ENCODE results near the gene EVI5L. TPM values are rescaled to one million over a fixed set of nuclear protein-coding genes. Genes with fewer than 3 reads are reported as not detected.
"Not testable (repeated sequence)": the region's sequence is repeated elsewhere in the genome, so short reads cannot be mapped to it uniquely, and the experiment has no call there.

EVI5L gene
- polyA plus RNA-seq, 1 donor from 2014 or later = 50.6 TPM

GRCh38 chr19:7857727-7858108, 27.7 kb downstream of the EVI5L start:
- H3K9ac ChIP-seq (ENCODE audit: low read length) = peak overlapping the region; percentile 36
- H3K4me3 ChIP-seq (ENCODE audit: low read length) = peak overlapping the region; percentile 18
- H3K4me2 ChIP-seq (ENCODE audit: low read length) = no peak overlapping the region
- H3K27me3 ChIP-seq (ENCODE audit: insufficient read depth, low read depth, low read length) = no peaks in the 10 kb centered on the region
- no peak for TF ChIP-seq TAF1 (IDR thresholded peaks at IDR 0.05; ENCODE audit: low read depth)
- TF ChIP-seq EP300 (conservative IDR thresholded peaks at IDR 0.05; ENCODE audit: poor library complexity, severe bottlenecking) = no peak
- TF ChIP-seq RAD21 (conservative IDR thresholded peaks at IDR 0.05) = no peak
- no peak for TF ChIP-seq POLR2AphosphoS5 (IDR thresholded peaks at IDR 0.05)
- TF ChIP-seq, protein P1, sequence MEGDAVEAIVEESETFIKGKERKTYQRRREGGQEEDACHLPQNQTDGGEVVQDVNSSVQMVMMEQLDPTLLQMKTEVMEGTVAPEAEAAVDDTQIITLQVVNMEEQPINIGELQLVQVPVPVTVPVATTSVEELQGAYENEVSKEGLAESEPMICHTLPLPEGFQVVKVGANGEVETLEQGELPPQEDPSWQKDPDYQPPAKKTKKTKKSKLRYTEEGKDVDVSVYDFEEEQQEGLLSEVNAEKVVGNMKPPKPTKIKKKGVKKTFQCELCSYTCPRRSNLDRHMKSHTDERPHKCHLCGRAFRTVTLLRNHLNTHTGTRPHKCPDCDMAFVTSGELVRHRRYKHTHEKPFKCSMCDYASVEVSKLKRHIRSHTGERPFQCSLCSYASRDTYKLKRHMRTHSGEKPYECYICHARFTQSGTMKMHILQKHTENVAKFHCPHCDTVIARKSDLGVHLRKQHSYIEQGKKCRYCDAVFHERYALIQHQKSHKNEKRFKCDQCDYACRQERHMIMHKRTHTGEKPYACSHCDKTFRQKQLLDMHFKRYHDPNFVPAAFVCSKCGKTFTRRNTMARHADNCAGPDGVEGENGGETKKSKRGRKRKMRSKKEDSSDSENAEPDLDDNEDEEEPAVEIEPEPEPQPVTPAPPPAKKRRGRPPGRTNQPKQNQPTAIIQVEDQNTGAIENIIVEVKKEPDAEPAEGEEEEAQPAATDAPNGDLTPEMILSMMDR (IDR thresholded peaks at IDR 0.05; ENCODE audit: poor library complexity, severe bottlenecking) = no peak
- TF ChIP-seq EZH2 (IDR thresholded peaks at IDR 0.05; ENCODE audit: borderline replicate concordance, insufficient read depth, low read length, poor library complexity, severe bottlenecking) = no peak
- TF ChIP-seq MXI1 (conservative IDR thresholded peaks at IDR 0.05; ENCODE audit: poor library complexity, severe bottlenecking) = no peak
- TF ChIP-seq REST (IDR thresholded peaks at IDR 0.05; ENCODE audit: borderline replicate concordance) = no peak
- no peak for TF ChIP-seq SMC3 (conservative IDR thresholded peaks at IDR 0.05; ENCODE audit: poor library complexity)
- H3K36me3 ChIP-seq (ENCODE audit: insufficient read depth, low read length) = no peaks in the 10 kb centered on the region
- H3F3A ChIP-seq (ENCODE audit: insufficient read depth, low read length, poor library complexity, severe bottlenecking) = no peaks in the 10 kb centered on the region
- H3K79me2 ChIP-seq (replicated peaks; ENCODE audit: insufficient read depth, low read length) = no peaks in the 10 kb centered on the region
- no peak overlapping the region for H3K27ac ChIP-seq (ENCODE audit: low read length)
- no peaks in the 10 kb centered on the region for H4K20me1 ChIP-seq (ENCODE audit: insufficient read depth)
- no peaks in the 10 kb centered on the region for H3K9me3 ChIP-seq (ENCODE audit: low read length)
- H3K9me2 ChIP-seq (ENCODE audit: insufficient read depth, low read length) = no peaks in the 10 kb centered on the region
- no peak overlapping the region for H2AFZ ChIP-seq (ENCODE audit: low read depth, low read length)

GRCh38 chr19:7858109-7858770, 28.2 kb downstream of the EVI5L start:
- no peaks in the 10 kb centered on the region for H3K27me3 ChIP-seq (ENCODE audit: insufficient read depth, low read depth, low read length)
- H3K4me2 ChIP-seq (ENCODE audit: low read length) = no peak overlapping the region
- H3K79me2 ChIP-seq (replicated peaks; ENCODE audit: insufficient read depth, low read length) = no peaks in the 10 kb centered on the region

DNA sequence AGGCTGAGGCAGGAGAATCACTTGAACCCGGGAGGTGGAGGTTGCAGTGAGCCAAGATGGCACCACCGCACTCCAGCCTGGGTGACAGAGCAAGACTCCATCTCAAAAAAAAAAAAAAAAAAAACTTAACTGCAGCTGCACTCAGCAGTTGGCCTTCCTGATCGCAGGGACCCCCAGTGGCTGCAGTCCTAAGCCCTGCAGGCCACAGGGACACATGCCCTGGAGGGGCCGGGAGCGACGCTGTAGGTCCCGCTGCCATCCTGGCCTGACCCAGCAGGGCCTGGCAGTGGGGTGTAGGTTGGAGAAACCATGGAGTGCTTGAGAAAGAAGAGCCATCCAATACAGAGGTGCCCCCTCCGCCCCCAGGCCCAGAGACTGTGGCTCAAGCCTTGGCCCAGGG, 29.1 kb downstream of the EVI5L start:
- H3F3A ChIP-seq (ENCODE audit: insufficient read depth, low read length, poor library complexity, severe bottlenecking); H3K9me3 ChIP-seq (ENCODE audit: low read length); H3K9me2 ChIP-seq (ENCODE audit: insufficient read depth, low read length); H3K36me3 ChIP-seq (ENCODE audit: insufficient read depth, low read length); H3K9ac ChIP-seq (ENCODE audit: low read length); H4K20me1 ChIP-seq (ENCODE audit: insufficient read depth); H3K79me2 ChIP-seq (replicated peaks; ENCODE audit: insufficient read depth, low read length); H3K27me3 ChIP-seq (ENCODE audit: insufficient read depth, low read depth, low read length); H3K27ac ChIP-seq (ENCODE audit: low read length); H2AFZ ChIP-seq (ENCODE audit: low read depth, low read length); H3K4me3 ChIP-seq (ENCODE audit: low read length); H3K4me2 ChIP-seq (ENCODE audit: low read length): not testable (repeated sequence)

More at GRCh38 chr19:7858109-7858770, 28.2 kb downstream of the EVI5L start:
- Histone ChIP-seq H3K9ac (ENCODE audit: low read length) (peak overlapping the region; percentile 36), H4K20me1 (ENCODE audit: insufficient read depth) (no peaks in the 10 kb centered on the region), H3K36me3 (ENCODE audit: insufficient read depth, low read length) (no peaks in the 10 kb centered on the region), H2AFZ (ENCODE audit: low read depth, low read length) (no peak overlapping the region), H3K9me3 (ENCODE audit: low read length) (no peaks in the 10 kb centered on the region), H3K9me2 (ENCODE audit: insufficient read depth, low read length) (no peaks in the 10 kb centered on the region), H3F3A (ENCODE audit: insufficient read depth, low read length, poor library complexity, severe bottlenecking) (no peaks in the 10 kb centered on the region), H3K4me3 (ENCODE audit: low read length) (peak overlapping the region; percentile 18), H3K27ac (ENCODE audit: low read length) (no peak overlapping the region)
- TF ChIP-seq EZH2 (IDR thresholded peaks at IDR 0.05; ENCODE audit: borderline replicate concordance, insufficient read depth, low read length, poor library complexity, severe bottlenecking) = no peak
- TF ChIP-seq POLR2AphosphoS5 (IDR thresholded peaks at IDR 0.05) = no peak
- TF ChIP-seq, protein P1 (IDR thresholded peaks at IDR 0.05; ENCODE audit: poor library complexity, severe bottlenecking) = peak; percentile 19
